ENCODE data around the gene UPF1. TPM values are rescaled to one million over a fixed set of nuclear protein-coding genes. Genes with fewer than 3 reads are reported as not detected.

UPF1 gene
- 34.4 and 37.4 TPM in 2 replicates for polyA plus RNA-seq (2014; cell fraction: cytosol; rRNA removed)
- 50.4 and 74.0 TPM in 2 replicates for polyA plus RNA-seq (2014; cell fraction: nucleus; rRNA removed)

DNA sequence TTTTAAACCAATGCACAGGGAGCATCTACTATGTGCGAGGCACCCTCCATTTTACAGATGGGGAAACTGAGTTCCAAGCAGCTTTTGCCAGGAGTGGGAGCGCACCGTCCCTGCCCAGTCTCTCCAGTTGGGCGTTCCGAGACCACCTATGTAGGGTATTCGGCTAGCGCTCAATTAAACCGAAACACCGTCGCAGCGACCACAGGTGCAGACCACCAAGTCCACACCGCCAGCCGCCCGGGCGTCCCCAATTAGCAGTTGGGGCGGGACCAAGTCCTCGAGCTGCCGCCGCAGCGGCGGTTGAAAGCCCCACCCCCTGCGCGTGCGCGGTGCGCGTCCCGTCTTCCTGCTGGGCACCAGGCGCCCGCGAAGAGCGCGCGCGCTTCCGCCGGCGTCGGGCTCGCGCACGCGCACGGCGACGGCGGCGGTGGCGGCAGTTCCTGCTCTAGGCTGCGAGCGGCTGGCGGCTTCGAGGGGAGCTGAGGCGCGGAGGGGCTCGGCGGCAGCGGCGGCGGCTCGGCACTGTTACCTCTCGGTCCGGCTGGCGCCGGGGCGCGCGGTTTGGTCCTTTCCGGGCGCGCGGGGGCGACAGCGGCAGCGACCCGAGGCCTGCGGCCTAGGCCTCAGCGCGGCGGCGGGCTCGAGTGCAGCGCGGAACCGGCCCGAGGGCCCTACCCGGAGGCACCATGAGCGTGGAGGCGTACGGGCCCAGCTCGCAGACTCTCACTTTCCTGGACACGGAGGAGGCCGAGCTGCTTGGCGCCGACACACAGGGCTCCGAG, at the start of gene UPF1:
Gene UPF1 (plus strand): TSS at position 436 of the 782 bp plus-strand sequence. CDS start 251 bp downstream, at position 687.
- peak; percentile 90 for DNase-seq (ENCODE audit: low spot score)

DNA sequence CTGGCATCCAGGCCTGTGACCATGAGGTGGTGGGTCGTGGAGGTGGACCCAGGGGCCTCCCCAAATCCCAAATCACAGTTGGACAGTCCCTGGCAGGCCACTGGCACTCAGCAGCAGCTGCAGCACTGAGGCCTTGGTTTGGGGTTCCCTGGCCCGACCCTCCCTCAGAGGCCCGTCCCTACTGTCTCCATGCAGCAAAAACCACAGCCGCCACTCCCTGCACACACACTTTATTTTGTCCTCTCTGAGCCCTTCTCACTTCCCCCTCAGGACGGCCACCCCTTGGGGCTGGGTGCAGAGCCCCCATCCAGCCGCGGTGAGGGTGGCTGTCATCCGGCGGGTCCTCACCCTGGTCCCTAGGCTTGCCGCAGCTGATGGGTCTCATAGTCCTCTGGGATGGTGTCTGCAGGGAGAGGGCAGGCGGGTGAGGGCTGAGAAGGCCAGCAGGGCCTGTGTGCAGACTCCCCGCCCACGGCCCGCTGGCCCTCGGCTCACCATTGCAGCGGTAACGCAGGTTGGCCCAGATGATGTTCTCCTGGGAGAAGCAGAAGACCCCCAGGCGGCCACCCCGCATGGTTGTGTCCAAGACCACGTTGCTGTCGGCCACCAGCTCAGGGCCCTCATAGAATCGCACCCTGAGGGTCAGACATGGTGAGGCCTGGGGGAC, 49.1 kb upstream of the UPF1 start:
- DNase-seq (ENCODE audit: low spot score) = no peak

DNA sequence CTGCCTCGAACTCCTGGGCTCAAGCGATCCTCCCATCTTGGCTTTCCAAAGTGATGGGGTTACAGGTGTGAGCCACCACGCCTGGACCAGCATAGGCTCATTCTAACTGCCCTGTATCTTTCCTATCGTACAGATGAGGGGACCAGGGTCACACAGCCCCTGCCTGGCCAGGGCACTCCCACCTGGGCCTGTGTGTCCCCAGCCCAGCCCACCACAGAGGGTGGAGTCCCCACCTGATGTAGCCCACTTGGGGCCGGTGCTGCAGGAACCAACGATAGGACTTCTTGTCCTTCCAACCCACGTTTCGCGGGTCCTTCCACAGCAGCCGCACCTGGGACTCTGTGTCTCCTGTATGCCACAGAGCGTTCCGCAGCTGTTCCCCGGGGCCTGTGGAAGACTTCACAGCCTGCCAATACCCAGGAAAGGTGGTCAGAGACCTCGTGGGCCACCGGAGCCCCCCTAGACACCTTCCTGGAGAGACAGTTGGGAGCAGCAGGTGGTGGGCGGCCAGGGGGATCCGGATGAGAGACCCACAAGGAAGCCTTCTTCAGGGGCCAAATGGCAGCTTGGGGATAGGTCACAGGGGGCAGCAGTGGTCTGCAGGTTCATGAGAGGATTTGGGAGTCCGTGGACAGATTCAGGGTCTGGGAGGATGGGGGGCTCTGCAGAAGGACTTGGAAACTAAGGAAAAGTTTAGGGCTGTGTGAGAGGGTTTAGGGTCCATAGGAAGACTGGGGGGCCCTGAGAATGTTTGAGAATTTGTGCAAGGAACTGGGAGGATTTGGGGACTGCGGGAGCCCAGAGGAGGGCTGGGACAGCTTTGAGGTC, 47.6 kb upstream of the UPF1 start:
- no peak for DNase-seq (ENCODE audit: low spot score)

DNA sequence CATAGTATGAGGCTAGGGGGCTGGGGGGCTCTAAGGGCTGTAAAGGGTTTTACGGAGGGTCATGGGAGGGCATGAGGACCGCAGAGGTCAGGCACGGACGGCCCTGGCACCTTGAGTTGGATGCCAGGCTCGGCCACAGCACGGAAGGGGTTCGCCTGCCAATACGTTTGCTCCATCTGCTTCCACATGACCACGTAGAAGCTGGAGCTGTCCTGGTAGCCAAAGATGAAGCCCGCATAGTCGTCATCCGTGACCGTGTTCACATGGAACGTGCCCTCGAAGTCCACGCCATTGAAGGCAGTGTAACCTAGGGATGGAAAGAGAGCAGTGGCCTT, 47.0 kb upstream of the UPF1 start:
- DNase-seq (ENCODE audit: low spot score) = no peak

DNA sequence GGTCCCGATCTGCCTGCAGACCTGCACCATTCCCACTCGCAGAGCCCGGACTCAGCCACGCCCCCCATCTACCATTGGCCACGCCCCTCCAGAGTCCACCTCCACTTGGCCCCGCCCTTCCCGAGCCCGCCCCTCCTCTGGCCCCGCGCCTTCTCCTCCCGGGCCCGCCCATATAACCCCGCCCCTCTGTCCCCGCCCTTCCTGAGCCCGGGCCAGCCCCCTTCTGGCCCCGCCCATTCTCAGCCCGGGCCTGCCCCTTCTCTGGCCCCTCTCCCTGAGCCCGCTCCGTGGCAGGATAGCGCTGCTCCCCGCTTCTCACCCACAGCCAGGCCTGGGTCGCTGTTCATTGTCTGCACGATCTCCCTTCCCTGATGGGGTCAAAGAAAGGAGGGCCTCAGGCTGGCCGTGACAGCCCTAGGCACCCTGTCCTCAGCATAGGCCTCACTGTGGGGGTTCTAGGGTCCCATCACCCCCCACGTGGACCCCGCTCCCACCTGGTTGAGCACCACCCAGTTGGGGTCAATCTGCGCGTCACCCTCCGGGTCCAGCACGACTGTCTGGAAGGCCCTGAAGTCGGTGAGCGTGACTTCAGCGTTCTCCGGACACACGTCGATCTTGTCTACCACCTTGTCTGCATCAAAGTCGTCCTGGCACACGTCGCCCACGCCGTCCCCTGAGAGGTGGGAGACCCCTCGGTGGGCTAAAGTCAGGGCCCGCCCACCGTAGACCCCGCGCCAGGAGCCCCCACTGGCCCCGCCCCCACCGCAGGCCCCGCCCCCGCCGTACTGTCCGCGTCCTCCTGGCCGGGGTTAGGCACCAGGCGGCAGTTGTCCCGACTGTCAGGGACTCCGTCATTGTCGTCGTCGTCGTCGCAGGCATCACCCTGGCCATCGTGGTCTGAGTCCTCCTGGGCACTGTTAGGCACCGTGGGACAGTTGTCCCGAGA, 46.3 kb upstream of the UPF1 start:
- peak; percentile 62 for DNase-seq (ENCODE audit: low spot score)

DNA sequence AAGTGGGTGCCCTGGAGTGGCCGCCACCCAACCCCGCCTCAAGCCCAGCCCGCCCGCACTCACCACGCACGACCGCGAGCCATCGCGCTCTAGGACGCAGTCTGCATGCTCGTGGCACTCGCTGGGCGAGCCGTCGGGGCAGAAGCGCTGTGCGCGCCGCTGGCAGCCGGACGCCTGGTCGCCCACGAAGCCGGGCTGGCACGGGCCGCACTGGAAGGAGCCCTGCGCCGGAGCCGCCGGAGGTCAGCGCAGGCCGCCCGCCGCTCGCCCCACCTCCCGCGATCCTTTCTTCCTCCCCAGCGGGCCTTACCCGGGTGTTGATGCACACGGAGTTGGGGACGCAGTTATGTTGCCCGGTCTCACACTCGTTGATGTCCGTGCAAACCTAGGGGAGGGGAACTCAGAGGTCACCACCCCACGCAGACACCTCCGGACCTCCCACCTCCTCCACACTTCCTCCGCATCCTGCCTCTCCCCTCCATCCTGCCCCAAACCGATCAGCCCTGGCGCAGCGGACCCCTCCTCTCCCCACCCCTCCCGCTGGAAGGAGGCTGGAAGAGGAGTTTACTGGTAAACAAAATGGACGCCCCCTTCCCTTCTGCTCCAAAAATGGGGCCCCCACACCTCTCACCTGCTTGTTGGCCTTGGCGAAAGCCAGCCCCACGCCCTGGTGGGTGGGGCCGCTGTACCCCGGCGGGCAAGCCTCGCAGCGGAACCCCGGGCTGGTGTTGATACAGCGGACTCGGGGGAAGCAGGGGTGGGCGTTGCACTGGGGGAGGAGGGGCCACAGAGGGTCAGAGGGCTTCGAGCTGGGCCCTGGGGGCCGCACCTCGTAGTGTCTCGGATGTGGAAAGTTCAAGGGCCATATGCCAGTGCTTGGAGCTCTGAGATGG, 43.0 kb upstream of the UPF1 start:
- no peak for DNase-seq (ENCODE audit: low spot score)

DNA sequence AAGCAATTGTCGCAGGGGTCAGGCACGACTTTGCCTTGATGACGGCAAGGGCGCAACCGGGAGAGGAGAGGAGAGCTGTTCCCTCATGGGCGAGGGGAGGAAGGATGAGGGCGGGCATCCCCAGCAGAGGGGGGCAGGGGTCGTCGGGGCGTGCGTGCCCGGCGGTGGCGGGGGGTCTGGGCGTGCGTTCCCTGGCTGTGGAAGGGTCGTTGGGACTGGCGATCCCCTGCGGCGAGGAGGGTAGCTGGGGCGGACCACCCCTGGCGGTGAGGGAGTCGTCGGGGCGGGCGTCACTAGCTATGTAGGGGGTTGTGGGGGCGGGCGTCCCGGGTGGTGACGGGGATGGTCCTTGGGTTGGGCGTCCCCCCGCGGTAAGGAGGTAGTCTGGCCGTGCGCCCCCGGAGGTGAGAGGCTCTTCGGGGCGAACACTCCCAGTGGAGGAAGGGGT, 42.3 kb upstream of the UPF1 start:
- no peak for DNase-seq (ENCODE audit: low spot score)

DNA sequence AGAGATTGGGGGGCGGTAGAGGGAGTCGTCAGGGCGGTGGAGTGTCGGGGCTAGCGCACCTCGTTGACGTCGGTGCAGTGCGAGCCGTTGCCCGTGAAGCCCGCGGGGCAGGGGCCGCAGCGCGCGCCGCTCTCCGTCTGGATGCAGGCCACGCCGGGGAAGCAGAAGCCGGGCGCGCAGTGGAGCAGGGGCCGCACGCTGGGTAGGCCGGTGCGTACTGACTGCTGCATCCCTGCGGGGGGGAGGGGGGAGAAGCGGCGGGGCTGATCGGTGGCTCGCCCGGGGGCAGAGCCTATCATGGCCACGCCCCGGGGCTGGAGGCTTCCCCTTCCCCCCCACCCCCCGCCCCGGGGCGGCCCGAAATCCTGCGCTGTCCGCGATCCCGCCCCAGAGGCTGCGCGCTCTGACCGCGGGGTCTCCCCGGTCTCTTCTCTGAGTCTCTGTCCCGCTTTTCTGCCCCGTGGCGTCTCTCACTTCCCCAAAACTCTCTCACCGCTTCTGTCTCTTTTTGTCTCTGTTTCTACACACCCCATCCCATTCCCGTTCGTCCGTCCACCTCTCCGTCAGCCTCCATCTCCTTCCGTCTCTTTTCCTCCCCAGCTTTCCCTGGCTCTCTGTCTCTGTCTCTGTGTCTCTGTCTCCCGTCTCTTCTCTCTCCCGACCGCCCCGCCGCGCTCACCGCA, 41.7 kb upstream of the UPF1 start:
- no peak for DNase-seq (ENCODE audit: low spot score)

DNA sequence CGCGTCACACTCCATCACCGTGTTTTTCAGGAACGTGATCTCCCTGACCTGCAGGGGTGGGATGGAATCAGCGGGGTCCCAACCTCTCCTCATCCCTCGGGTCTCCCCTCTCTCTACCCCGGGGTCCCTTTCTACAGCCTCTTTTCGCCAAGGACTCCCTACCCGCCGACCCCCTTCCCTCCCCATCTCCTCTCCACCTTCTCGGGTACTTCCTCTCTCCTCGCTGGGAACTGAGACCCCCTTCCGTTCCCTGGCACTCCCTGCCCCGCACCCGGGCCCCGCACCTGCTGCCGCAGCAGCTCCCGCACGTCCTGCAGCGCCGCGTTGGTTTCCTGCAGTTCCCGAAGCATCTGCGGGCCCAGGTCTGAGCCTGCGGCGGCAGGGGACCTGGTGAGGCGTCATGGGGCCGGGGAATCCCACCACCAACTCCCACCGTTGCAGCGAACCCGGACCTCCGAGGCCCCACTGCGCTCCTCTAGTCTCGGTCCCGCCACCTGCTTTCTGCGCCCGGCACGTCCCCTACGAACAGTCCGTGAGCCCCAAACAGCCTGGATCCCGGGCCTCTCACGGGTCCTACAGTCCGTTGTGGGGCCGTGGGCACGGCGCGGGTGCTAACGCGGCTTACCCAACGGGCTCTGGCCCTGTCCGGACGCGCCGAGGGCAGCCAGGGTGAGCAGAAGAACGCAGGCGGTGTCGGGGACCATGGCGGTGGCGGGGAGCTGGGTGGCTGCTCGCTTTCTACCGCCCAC, 41.0 kb upstream of the UPF1 start, which contains the start of gene COMP:
Gene COMP (minus strand): TSS at position 740 of the 749 bp plus-strand sequence. CDS start 36 bp downstream, at position 704.
- DNase-seq (ENCODE audit: low spot score) = no peak

DNA sequence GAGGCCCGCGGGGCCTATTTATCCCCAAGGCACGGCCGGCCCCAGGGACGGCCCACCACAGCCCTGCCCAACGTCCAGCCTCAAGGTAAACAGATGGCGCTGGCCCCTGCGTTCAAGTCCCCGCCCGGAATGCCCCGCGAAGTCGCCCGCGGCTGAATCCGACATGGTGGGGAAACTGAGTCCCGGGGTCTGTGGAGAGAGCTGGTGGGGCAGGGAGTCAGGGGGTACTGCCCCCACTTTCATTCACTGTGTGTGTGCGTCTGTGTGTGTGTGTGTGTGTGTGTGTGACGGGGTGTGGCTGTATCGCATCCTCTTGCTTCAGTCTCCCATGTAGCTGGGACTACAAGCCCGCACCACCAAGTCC, 40.5 kb upstream of the UPF1 start:
- DNase-seq (ENCODE audit: low spot score) = no peak

DNA sequence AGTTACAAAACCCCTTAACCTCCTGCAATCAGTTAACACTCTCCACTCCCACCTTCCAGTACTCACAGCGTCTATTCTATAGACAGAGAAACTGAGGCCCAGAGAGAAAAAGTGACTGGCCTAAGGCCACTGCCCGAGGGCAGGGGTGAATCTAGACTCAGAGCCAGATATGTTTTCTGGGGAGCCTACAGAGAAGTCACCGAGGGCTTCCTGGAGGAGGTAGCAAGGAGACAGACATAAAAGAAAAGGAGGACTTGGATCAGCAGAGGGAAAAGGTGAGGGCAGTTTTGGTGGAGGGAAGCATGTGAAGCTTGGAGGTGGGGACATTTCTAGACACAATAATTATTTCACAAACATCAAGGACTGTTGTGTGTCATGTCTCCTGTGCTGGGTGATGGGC, 39.1 kb upstream of the UPF1 start:
- DNase-seq (ENCODE audit: low spot score) = no peak

DNA sequence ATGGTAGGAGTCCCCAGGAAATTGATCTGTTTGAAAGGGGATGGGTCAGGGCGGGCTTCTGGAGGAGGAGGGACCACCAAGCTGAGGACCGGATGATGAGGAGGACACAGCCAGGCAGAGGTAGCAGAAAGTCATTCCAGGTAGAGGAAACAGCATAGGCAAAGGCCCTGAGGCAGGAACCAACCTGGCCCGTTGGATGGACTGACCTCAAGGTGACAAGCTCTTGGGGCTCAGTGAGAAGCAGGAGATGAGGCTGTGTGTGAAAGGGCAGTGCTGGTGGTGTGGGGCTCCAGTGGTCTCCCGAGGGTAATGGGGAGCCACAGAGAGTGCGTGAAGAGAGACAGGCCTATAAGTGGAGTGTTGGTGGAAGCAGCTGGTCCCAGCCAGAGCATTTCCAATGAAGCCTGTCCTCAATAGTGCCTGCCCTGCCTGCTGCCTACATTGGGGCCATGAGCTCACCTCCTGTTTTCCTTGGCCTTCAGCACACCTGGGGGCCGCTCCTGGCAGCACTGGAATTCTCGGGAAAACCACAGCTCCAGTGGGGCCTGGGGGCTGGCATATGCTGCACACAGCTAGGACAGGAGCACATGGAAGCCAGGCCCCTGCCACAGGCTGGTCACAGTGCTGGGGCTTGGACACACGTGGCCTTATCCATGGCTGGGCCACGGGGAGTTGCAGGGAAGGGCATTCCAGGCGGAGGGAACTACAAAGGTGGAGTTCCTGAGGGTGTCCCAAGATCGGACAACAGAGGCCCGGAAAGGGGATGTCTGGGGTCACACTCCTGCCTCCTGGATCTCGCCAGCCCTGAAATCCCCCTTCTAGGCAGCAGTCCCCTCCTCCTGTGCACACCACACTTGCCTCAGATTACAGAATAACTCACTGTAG, 38.4 kb upstream of the UPF1 start:
- no peak for DNase-seq (ENCODE audit: low spot score)

DNA sequence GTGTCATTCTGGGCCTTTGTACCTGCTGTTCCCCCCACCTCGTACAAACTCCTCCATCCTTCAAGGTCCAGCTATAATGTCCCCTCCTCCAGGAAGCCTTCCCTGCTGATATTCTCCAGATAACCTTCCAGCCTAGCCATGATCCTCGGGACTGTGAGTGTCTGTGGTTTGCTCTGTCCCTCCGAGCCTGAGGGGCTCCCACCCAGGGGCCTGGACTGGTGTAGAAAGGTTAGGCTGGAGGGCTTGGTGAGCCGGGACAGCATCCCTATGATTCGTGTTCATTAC, 37.8 kb upstream of the UPF1 start:
- DNase-seq (ENCODE audit: low spot score) = no peak

DNA sequence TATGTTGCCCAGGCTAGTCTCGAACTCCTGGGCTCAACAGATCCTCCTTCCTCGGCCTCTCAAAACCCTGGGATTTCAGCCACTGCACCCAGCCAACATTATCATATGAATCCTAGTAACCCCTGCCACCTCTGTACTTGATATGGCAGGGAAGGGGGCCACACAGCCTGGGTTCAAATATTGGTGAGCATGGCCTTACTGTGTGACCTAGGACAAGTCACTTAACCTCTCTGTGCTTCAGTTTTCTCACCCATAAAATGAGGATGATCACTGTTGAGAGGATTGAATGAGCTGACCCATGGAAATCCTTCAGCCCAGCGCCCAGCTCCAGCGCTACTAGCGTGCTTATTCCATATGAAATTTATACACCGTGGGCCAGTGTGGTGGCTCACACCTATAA, 37.1 kb upstream of the UPF1 start:
- no peak for DNase-seq (ENCODE audit: low spot score)

DNA sequence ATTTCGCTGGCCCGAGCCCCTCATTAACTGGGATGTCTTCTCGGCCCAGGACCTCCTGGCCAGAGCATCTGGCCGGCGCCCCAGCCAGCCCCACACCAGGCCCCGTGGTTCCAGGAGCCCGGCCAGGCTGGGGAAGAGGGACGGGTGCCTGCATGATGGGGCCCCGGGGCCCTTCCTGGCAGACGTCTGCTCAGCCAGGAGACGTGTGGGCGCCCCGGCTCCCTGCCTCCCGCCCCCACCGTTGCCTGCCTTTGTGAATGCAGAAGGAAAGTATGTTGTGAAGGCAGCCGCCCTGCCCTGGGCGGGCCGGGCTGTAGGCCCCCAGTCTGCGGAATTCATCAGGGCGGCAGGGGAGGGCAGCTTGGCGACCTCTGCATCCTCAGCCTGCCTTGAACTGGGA, 36.2 kb upstream of the UPF1 start:
- no peak for DNase-seq (ENCODE audit: low spot score)

DNA sequence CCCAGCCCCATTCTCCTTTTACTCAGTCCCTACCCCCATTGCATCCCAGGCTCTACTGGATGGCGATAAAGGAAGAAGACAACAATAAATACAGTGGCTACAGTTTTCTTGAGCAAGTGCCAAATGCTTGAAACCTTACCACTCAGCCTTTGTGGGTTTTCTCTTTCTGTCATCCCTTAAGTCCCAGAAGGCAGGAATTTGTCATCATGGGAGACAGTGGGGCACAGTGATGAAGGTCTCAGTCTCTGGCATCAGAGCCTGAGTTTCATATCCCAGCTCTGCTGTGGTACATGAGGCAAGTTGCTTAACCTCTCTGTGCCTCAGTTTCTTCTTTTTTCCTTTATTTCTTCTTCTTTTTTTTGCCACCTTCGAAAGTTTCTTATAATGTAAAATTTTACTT, 35.5 kb upstream of the UPF1 start:
- DNase-seq (ENCODE audit: low spot score) = no peak

DNA sequence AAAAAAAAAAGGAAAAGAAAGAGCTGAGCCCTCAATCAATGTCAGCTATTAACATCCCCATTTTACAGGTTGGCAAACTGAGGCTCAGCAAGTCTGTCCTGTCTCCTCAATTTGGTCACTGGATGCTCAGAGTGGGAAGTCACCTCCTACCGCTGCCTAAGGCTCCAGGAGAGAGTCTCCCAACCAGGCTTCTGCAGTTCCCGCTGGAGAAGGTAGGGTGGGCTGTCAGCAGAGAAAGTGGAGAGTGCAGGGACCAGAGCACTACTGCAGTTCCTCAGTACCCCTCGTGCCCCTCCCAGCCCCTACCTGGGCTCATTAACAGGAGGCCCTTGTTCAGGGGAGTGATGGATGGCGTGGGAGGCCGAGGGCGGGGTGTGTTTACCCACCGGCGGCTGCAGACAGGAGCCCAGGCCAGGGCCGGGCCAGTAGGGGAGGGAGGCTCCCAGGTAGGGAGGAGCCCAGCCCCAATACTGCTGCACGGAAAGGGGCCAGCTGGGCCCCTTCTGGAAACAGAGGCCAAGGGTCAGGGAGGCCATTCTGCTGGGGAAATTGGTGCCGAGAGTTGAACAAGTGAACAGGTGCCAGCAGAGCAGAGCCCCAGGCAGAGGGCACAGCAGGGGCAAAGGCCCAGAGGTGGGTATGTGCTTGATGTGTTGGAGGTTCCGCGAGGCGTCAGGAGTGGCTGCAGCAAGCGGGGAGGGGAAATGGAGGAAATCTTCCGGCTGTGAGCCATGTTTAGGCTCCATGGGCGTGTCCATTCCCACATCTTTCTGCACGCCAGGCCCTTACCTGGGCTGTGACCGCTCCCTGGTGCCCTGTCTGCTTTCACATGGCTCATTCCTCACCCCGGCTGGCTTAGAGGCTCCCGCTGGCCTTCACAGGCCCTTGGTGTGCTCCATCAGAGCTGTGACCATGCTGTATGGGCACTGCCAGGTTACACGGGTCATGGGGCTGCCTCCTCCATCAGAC, 33.1 kb upstream of the UPF1 start:
- DNase-seq (ENCODE audit: low spot score) = no peak

All from SK-N-DZ (cell line).